Fibroblast of skin of left quadriceps (primary cell): ENCODE results near the gene KAT14.
A peak's percentile ranks its signal among the peaks of the same experiment; 100 is the strongest.
"Not testable (repeated sequence)": the region's sequence is repeated elsewhere in the genome, so short reads cannot be mapped to it uniquely, and the experiment has no call there.

Source experiments
- DNase-seq, 2 experiments: peaks; one replicate each; pipeline ENCODE4 v3.0.0-alpha.2; 2013; ENCODE audit warnings: low read depth in 2 of 2

The KAT14 gene

GRCh38 chr20:18164356-18164755 lies 26.7 kb downstream of the KAT14 start:
- DNase-seq = no peak

DNA sequence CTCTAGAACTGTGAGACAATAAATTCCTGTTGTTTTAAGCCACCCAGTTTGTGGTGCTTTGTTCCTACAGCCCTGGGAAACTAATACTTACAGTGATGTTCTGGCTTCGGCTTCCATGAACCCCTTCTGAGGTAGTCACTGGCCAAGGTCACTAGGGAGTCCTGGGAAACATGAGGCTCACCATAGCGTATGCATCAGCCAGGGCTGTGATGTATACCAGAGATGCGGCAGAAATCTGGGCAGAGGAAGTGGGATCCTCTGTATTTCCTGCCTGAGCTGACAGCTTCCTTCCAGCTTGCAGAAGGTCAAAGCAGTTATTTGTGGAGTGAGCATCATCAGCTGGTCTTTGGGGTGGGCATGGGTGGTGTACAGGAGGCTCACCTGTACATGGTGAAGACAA lies 27.9 kb downstream of the KAT14 start:
- DNase-seq = no peak

GRCh38 chr20:18166241-18166881 lies 28.7 kb downstream of the KAT14 start:
- no peak for DNase-seq

DNA sequence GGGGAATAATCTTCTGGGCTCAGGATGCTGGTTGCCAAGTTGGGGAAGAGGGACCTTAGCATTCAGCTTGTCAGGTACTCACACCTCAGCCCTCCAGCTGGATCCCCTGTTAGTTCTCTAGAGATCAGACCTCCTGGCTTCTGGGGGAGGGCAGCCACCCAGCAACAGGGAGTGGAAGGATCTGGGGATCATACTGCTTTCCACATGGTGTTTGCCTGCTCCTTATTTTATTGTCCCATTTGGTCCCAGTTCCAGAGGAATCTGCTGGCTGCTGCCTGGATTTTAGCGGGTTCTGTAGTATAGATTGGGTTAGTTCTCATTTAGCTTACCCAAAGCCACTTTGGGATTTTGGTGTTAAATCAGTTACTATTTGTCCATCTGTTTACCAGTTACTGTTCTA lies 29.3 kb downstream of the KAT14 start:
- no peak for DNase-seq

DNA sequence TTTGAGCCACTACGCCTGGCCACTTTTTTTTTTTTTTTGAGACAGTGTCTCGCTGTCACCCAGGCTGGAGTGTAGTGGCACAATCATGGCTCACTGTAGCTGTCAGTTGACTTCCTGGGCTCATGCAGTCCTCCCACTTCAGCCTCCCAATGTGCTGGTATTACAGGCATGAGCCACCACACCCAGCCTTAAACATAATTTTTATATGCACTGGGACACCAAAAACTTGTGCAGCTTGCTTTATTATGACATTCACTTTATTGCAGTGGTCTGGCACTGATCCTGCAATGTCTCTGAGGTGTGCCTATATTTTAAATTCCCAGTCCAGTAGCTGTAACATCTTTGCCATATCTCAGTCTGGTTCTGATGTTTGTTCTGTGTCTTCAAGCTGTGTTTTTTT lies 34.7 kb downstream of the KAT14 start:
- DNase-seq = no peak

DNA sequence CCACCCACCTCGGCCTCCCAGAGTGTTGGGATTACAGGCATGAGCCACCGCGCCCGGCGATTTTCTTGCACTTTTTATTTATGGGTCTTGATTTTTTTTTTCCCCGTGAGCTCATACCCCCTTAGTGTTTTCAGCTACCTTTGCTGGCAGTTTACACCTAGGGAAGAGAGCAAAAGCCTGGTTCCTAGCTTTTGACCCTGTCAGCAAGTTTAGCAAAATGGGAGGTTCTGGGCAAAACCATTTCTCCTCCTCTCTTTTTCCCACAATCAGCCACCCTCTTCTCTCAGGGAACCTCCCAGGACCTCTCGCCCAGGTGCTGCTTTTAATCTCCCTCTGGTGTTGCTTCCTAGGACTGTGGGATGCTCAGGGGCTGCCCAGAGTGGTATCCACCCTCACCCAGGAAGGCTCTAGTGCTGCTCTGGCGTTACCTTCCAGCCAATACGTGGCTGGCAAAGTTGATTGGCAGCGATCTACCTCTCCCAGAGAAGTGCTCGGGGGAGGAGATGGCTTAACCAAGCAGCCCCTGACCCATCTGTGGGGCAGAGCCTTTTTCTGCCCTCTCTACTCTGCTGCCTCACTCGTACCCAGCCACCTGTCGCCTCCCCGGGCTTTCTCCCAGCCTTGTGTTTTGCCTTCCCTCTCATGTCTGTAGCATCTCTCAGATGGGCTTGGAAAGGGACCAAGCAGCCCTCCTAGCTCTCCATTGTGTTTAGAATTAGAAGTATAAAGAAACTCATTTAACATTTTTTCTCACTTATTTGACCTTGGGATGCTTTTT lies 37.4 kb downstream of the KAT14 start:
- no peak for DNase-seq

DNA sequence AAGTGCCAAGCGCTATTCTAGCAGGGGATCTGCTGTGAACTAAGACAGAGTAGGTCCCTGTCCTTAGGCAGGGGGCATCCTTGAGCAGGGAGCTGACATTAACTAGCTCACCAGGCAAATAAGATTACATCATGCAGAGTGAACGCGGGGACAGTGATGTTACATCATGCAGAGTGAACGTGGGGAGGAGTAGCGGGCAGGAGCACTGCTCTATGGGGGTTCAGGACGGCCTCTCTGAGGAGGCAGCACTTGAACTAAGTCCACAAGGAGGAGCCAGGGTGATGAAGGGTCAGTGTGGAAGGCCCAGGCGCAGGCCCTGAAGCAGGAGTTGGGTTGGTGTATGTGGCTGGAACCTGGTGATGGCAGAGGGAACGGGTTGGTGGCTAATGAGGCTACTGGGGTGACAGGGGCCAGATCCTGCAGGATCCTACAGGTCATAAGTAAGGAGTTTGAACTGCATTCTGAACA lies 38.7 kb downstream of the KAT14 start:
- no peak for DNase-seq

DNA sequence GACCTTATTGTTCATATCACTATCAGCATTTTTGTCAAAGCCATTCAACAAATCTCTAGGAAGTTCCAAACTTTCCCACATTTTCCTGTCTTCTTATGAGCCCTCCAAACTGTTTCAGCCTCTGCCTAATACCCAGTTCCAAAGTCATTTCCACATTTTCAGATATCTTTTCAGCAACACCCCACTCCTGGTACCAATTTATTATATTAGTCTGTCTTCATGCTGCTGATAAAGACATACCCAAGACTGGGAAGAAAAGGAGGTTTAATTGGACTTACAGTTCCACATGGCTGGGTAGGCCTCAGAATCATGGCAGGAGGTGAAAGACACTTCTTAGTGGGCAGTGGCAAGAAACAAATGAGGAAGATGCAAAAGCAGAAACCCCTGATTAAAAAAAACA lies 42.7 kb downstream of the KAT14 start:
- not testable (repeated sequence) for DNase-seq

DNA sequence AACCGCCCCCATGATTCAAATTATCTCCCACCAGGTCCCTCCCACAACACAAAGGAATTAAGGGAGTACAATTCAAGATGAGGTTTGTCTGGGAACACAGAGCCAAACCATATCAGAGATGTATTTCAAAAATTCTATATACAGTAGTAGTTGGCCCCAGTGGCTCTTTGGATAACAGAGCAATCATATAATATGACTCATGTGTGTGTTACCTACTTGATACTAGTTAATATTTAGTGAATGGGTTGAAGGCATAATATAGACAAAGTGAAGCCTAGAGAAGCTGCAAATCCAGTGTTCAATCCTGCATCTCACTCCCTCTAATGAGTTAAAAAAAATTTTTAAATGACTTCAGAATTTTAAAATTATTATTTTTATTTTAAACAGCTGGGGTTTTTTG lies 43.2 kb downstream of the KAT14 start:
- no peak for DNase-seq

GRCh38 chr20:18187020-18187419 lies 49.4 kb downstream of the KAT14 start:
- no peak for DNase-seq

DNA sequence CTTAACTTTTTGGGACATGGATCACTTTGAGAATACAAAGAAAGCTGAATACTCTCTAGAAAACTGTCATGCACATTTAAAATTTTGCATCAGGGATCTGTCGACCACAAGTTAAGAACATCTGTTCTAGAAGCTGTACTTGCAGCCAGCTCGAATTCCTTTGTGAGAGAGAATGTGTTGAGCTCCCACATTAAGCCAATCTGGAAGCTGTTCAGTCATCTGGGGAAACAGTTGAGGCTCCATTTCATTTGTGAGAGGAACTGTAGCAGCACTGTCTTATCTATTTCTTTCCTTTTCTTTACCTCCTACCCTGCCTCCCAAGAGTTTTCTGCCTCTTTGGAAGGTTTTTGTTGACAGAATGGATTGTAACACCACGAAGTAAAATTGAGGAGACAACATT lies 50.8 kb downstream of the KAT14 start:
- peak in 1 of 2 experiments; percentile 7 for DNase-seq

- DNase-seq = no peak
These were observed 52.9 kb downstream of the KAT14 start for GRCh38 chr20:18190338-18191233.

DNA sequence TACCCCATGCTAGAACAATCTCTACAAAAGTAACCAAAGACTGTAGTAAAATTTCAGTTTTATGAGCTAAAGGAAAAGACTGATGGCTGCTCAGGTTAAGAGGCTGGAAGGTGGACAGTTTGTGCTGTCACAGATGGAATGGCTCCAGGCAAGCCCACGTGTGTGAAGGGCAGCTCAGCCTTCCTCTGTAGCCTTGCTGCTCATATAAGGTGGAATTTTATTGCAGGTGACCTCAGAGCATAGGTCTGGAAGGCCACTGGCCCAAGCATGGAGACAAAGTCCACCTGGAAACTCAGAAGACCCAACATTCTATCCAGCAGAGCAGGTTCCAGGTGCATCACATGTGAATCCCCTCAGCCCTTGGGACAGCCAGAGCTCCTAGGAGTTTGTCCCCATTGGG lies 53.6 kb downstream of the KAT14 start:
- no peak for DNase-seq

DNA sequence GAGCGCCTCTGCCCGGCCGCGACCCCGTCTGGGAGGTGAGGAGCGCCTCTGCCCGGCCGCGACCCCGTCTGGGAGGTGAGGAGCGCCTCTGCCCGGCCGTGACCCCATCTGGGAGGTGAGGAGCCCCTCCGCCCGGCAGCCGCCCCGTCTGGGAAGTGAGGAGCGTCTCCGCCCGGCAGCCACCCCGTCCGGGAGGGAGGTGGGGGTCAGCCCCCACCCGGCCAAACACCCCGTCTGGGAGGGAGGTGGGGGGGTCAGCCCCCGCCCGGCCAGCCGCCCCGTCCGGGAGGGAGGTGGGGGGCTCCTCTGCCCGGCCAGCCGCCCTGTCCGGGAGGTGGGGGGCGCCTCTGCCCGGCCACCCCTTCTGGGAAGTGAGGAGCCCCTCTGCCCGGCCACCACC lies 56.8 kb downstream of the KAT14 start:
- DNase-seq = not testable (repeated sequence)

- no peak for DNase-seq
These were observed 58.3 kb downstream of the KAT14 start for GRCh38 chr20:18195931-18196330.

- DNase-seq = no peak
These were observed 59.9 kb downstream of the KAT14 start for GRCh38 chr20:18197382-18198070.

GRCh38 chr20:18202966-18203365 lies 65.3 kb downstream of the KAT14 start:
- no peak for DNase-seq

DNA sequence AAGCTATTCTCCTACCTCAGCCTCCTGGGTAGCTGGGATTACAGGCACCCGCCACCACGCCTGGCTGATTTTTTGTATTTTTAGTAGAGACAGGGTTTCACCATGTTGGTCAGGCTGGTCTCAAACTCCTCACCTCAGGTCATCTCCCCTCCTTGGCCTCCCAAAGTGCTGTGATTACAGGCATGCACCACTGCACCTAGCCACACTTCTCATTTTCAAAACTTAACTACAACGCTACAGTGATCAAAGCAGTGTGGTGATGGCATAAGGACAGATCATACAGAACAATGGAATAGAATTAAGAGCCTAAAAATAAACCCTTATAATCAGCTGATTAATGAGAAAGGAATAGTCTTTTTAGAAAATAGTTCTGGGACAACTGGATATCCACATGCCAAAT lies 66.0 kb downstream of the KAT14 start:
- not testable (repeated sequence) for DNase-seq

- DNase-seq = no peak
These were observed 75.3 kb downstream of the KAT14 start for GRCh38 chr20:18213002-18213401.

DNA sequence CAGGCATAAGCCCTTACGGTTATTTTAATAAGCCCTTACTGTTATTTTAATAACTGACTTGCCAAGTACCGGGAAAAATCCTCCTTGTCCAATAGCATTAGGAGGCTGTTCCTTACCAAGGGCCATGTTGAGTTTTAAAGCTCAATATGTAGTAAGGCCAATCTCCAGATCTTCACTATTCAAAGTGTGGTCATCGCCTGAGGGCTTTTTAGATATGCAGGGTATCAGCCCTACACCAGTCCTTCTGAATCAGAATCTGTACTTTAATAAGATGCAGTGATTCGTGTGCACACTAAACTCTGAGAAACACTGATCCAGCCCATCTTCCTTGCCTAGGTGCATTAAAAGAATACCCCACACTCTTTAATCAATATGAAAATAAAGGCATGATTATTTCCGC lies 77.9 kb downstream of the KAT14 start:
- no peak for DNase-seq

- DNase-seq = no peak
These were observed 80.6 kb downstream of the KAT14 start for GRCh38 chr20:18218280-18218679.

DNA sequence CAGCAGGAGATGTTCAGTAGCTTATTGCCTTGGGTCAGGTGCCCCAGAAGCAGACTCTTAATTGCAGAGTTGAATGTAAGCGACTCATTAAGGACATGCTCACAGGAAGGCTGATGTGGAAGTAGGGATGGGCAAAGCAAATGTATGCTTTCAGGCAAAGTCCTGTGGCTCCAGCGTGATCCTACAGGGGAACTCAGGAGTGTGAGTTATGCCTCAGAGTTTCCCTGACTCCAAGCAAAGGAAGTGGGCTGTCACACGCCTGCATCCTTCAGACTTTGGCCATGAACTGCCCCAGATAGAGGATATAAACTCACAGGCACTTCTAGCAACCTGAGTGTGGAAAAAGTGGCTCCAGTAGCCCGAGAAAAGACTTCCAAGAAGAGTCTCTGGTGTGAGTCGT lies 85.7 kb downstream of the KAT14 start:
- no peak for DNase-seq
